GM12878 (cell line): ENCODE measurements around the gene POLR2L.
A peak's percentile ranks its signal among the peaks of the same experiment; 100 is the strongest.

Source experiments
- CHD4 ChIP-seq: fragments of 200-600 bp; sonication (generic); IDR thresholded peaks from 2 replicates; pipeline ENCODE4 v1.6.1; 2016; ENCODE audit warnings: mild to moderate bottlenecking
- CTCF ChIP-seq, 3 experiments: IDR thresholded peaks in 2 of 3; conservative IDR thresholded peaks in 1 of 3; 2 replicates each; pipeline ENCODE4 v1.5.1; 2011; ENCODE audit warnings: low read depth in 3 of 3, low read length in 3 of 3, mild to moderate bottlenecking in 3 of 3, control low read depth in 2 of 3, moderate library complexity in 2 of 3, inconsistent platforms in 1 of 3, mixed read lengths in 1 of 3; ENCODE audit not compliant: control insufficient read depth in 2 of 3, insufficient read depth in 1 of 3; ENCODE audit errors: extremely low read depth in 1 of 3
- RAD21 ChIP-seq: IDR thresholded peaks from 2 replicates; pipeline ENCODE4 v1.6.1; 2011; ENCODE audit warnings: mild to moderate bottlenecking, low read depth, low read length, moderate library complexity; ENCODE audit not compliant: insufficient read depth
- SRF ChIP-seq, 2 experiments: IDR thresholded peaks; 2 replicates each; pipeline ENCODE4 v1.6.1; 2011; ENCODE audit warnings: low read depth in 2 of 2, low read length in 2 of 2, mild to moderate bottlenecking in 1 of 2, moderate library complexity in 1 of 2

GRCh38 chr11:839875-840617 lies 2.3 kb downstream of the POLR2L start:
- no peak for TF ChIP-seq RAD21
- TF ChIP-seq SRF (IDR thresholded peaks at IDR 0.05; ENCODE audit: low read depth in 2 of 2, low read length in 2 of 2), result no peak
- peak in 2 of 3 experiments; percentile 28 to 33; a peak in 1 of 6 replicates for TF ChIP-seq CTCF (IDR thresholded peaks at IDR 0.05 in 2 of 3, conservative IDR thresholded peaks at IDR 0.05 in 1 of 3; ENCODE audit: control insufficient read depth in 2 of 3, extremely low read depth in 1 of 3, insufficient read depth in 1 of 3, low read depth in 3 of 3, low read length in 3 of 3)
- no peak for TF ChIP-seq CHD4
